Activated naive CD4-positive, alpha-beta T cell treated with anti-CD3 and anti-CD28 coated beads for 36 hours (primary cell): ENCODE results near the gene ATP1A3. TPM values are rescaled to one million over a fixed set of nuclear protein-coding genes. Genes with fewer than 3 reads are reported as not detected.

Experiments
- CTCF ChIA-PET: fragments of 350-600 bp; sonication (Branson Sonifier 250); formaldehyde crosslinking; loops from one replicate; lab custom pipeline; 2021; ENCODE audit warnings: antibody characterized with exemption; lab: Charles Lee
- DNase-seq: peaks from one replicate; pipeline ENCODE4 v3.0.0-alpha.2; 2020
- H3K27ac Mint-ChIP-seq: one replicate; pipeline ENCODE4 v1.8.0; 2021; ENCODE audit warnings: mild to moderate bottlenecking, mixed read lengths
- H3K27me3 Mint-ChIP-seq: one replicate; pipeline ENCODE4 v1.8.0; 2021; ENCODE audit warnings: low read depth, mixed read lengths
- H3K36me3 Mint-ChIP-seq: one replicate; pipeline ENCODE4 v1.8.0; 2021; ENCODE audit warnings: low read depth, mixed read lengths
- H3K4me1 Mint-ChIP-seq: one replicate; pipeline ENCODE4 v1.8.0; 2021; ENCODE audit warnings: low read depth, mixed read lengths
- H3K4me3 Mint-ChIP-seq: one replicate; pipeline ENCODE4 v1.8.0; 2021; ENCODE audit warnings: mild to moderate bottlenecking, moderate library complexity, mixed read lengths
- H3K9me3 Mint-ChIP-seq: one replicate; pipeline ENCODE4 v1.8.0; 2021; ENCODE audit warnings: mixed read lengths
- intact Hi-C: fragments of 100-400 bp; cut with micrococcal nuclease; formaldehyde crosslinking; loops from one replicate; pipeline ENCODE4 v1.15.1; 2023
- total RNA-seq, 2 experiments: library from RNA; stranded (reverse); gene quantifications; one replicate each; pipeline ENCODE4 v1.2.3, GENCODE V29; 2021

Gene ATP1A3
- total RNA-seq, 2 experiments from 2014 or later = 1.1 to 1.5 TPM

- H3K27me3 Mint-ChIP-seq = peaks cover 19% of the 10 kb centered on the region
- no peak overlapping the region for H3K27ac Mint-ChIP-seq
- H3K4me3 Mint-ChIP-seq = no peak overlapping the region
- CTCF ChIA-PET = no interaction called here
- H3K36me3 Mint-ChIP-seq = no peaks in the 10 kb centered on the region
- H3K9me3 Mint-ChIP-seq = no peaks in the 10 kb centered on the region
- intact Hi-C loops = no loop called here
- H3K4me1 Mint-ChIP-seq = peaks cover 4% of the 10 kb centered on the region
- no peak for DNase-seq
Observed at GRCh38 chr19:42005504-42005903, 11.5 kb upstream of the ATP1A3 start.

GRCh38 chr19:42003506-42004294 is 9.7 kb upstream of the ATP1A3 start:
- Mint-ChIP-seq H3K9me3 (no peaks in the 10 kb centered on the region), H3K4me3 (no peak overlapping the region), H3K27me3 (peaks cover 32% of the 10 kb centered on the region), H3K4me1 (peaks cover 3% of the 10 kb centered on the region), H3K36me3 (no peaks in the 10 kb centered on the region), H3K27ac (no peak overlapping the region)
- intact Hi-C loops = no loop called here
- CTCF ChIA-PET = no interaction called here
- no peak for DNase-seq

GRCh38 chr19:41999878-42000208 is 5.8 kb upstream of the ATP1A3 start:
- Mint-ChIP-seq H3K9me3 (no peaks in the 10 kb centered on the region), H3K4me3 (no peak overlapping the region), H3K27ac (no peak overlapping the region), H3K27me3 (peaks cover 63% of the 10 kb centered on the region), H3K4me1 (peaks cover 21% of the 10 kb centered on the region), H3K36me3 (no peaks in the 10 kb centered on the region)
- intact Hi-C loops = loop anchor here (5.0 kb wide), 1 partner anchor 32 kb away; no protein-coding TSS in a partner anchor
- no peak for DNase-seq
- CTCF ChIA-PET = interaction anchor here (0.5 kb wide), 1 partner anchor 110 kb away, joined by 3 read pairs; no protein-coding TSS in a partner anchor

- no peak overlapping the region for H3K4me3 Mint-ChIP-seq
- CTCF ChIA-PET = interaction anchor here (0.5 to 0.7 kb wide), 4 partner anchors 11 to 159 kb away, joined by 3 read pairs; no protein-coding TSS in a partner anchor
- no peak overlapping the region for H3K27ac Mint-ChIP-seq
Observed at GRCh38 chr19:41999071-41999877, 5.2 kb upstream of the ATP1A3 start.

GRCh38 chr19:41998246-41999020 is 4.4 kb upstream of the ATP1A3 start:
- intact Hi-C loops = loop anchor here (5.0 kb wide), 1 partner anchor 34 kb away; no protein-coding TSS in a partner anchor
- no peaks in the 10 kb centered on the region for H3K9me3 Mint-ChIP-seq
- CTCF ChIA-PET = interaction anchor here (0.7 kb wide), 2 partner anchors 10 to 111 kb away, joined by 3 read pairs; no protein-coding TSS in a partner anchor
- H3K4me1 Mint-ChIP-seq = peaks cover 24% of the 10 kb centered on the region
- H3K27ac Mint-ChIP-seq = no peak overlapping the region
- H3K36me3 Mint-ChIP-seq = no peaks in the 10 kb centered on the region
- H3K27me3 Mint-ChIP-seq = peaks cover 65% of the 10 kb centered on the region
- peak; percentile 59 for DNase-seq
- no peak overlapping the region for H3K4me3 Mint-ChIP-seq

More at GRCh38 chr19:41999071-41999877, 5.2 kb upstream of the ATP1A3 start:
- peaks cover 63% of the 10 kb centered on the region for H3K27me3 Mint-ChIP-seq
- intact Hi-C loops = loop anchor here (5.0 kb wide), 1 partner anchor 33 kb away; no protein-coding TSS in a partner anchor
- no peaks in the 10 kb centered on the region for H3K36me3 Mint-ChIP-seq
- no peaks in the 10 kb centered on the region for H3K9me3 Mint-ChIP-seq
- no peak for DNase-seq
- peaks cover 22% of the 10 kb centered on the region for H3K4me1 Mint-ChIP-seq

- H3K27me3 Mint-ChIP-seq = peaks cover 64% of the 10 kb centered on the region
- no peak overlapping the region for H3K27ac Mint-ChIP-seq
- intact Hi-C loops = loop anchor here (5.0 kb wide), 1 partner anchor 34 kb away; no protein-coding TSS in a partner anchor
- no peak overlapping the region for H3K4me3 Mint-ChIP-seq
- no peaks in the 10 kb centered on the region for H3K9me3 Mint-ChIP-seq
- no peaks in the 10 kb centered on the region for H3K36me3 Mint-ChIP-seq
- CTCF ChIA-PET = interaction anchor here (0.7 kb wide), 1 partner anchor 112 kb away, joined by 3 read pairs; no protein-coding TSS in a partner anchor
- DNase-seq = no peak
- peaks cover 27% of the 10 kb centered on the region for H3K4me1 Mint-ChIP-seq
Observed at GRCh38 chr19:41997851-41998229, 3.8 kb upstream of the ATP1A3 start.

GRCh38 chr19:41997121-41997850 is 3.3 kb upstream of the ATP1A3 start:
- intact Hi-C loops = loop anchor here (5.0 kb wide), 1 partner anchor 35 kb away; no protein-coding TSS in a partner anchor

GRCh38 chr19:41995959-41996797 is 2.1 kb upstream of the ATP1A3 start:
- intact Hi-C loops = loop anchor here (5.0 kb wide), 1 partner anchor 36 kb away; no protein-coding TSS in a partner anchor
- H3K27ac Mint-ChIP-seq = no peak overlapping the region
- H3K27me3 Mint-ChIP-seq = peaks cover 53% of the 10 kb centered on the region
- CTCF ChIA-PET = interaction anchor here (0.6 to 2.3 kb wide), 4 partner anchors 39 to 243 kb away, joined by 3 to 6 read pairs (median 4); no protein-coding TSS in a partner anchor
- peaks cover 27% of the 10 kb centered on the region for H3K4me1 Mint-ChIP-seq
- DNase-seq = no peak
- no peaks in the 10 kb centered on the region for H3K36me3 Mint-ChIP-seq
- H3K9me3 Mint-ChIP-seq = no peaks in the 10 kb centered on the region
- no peak overlapping the region for H3K4me3 Mint-ChIP-seq

More at GRCh38 chr19:41997121-41997850, 3.3 kb upstream of the ATP1A3 start:
- H3K36me3 Mint-ChIP-seq = no peaks in the 10 kb centered on the region
- H3K4me3 Mint-ChIP-seq = no peak overlapping the region
- CTCF ChIA-PET = interaction anchor here (0.6 to 2.3 kb wide), 3 partner anchors 38 to 112 kb away, joined by 3 to 6 read pairs (median 3); no protein-coding TSS in a partner anchor
- peaks cover 27% of the 10 kb centered on the region for H3K4me1 Mint-ChIP-seq
- H3K27me3 Mint-ChIP-seq = peaks cover 63% of the 10 kb centered on the region
- H3K27ac Mint-ChIP-seq = no peak overlapping the region
- DNase-seq = peak; percentile 52
- H3K9me3 Mint-ChIP-seq = no peaks in the 10 kb centered on the region

- Mint-ChIP-seq H3K4me1 (peaks cover 27% of the 10 kb centered on the region), H3K4me3 (no peak overlapping the region), H3K36me3 (no peaks in the 10 kb centered on the region), H3K27ac (no peak overlapping the region), H3K9me3 (no peaks in the 10 kb centered on the region), H3K27me3 (peaks cover 45% of the 10 kb centered on the region)
- intact Hi-C loops = loop anchor here (5.0 kb wide), 1 partner anchor 37 kb away; no protein-coding TSS in a partner anchor
- DNase-seq = no peak
- CTCF ChIA-PET = interaction anchor here (1.0 to 2.3 kb wide), 2 partner anchors 40 to 242 kb away, joined by 4 to 6 read pairs; no protein-coding TSS in a partner anchor
Observed at GRCh38 chr19:41994994-41995958, 1.2 kb upstream of the ATP1A3 start.
